ENCODE measurements around the gene MRPS34. TPM values are rescaled to one million over a fixed set of nuclear protein-coding genes. Genes with fewer than 3 reads are reported as not detected.

Gene MRPS34
- total RNA-seq, 1 experiment from 2014 or later = 109 TPM

GRCh38 chr16:1729026-1729425 is 43.9 kb downstream of the MRPS34 start:
- peaks cover 23% of the 10 kb centered on the region for H3K36me3 Mint-ChIP-seq (ENCODE audit: insufficient read depth, unreplicated experiment)
- no peak for DNase-seq

GRCh38 chr16:1727651-1728624 is 45.0 kb downstream of the MRPS34 start:
- TF ChIP-seq CTCF (IDR thresholded peaks at IDR 0.05; ENCODE audit: insufficient read depth in 1 of 2, low read depth in 1 of 2, low read length in 1 of 2, severe bottlenecking in 1 of 2, unreplicated experiment in 1 of 2) = no peak
- Mint-ChIP-seq H3K27me3 (ENCODE audit: insufficient read depth, unreplicated experiment) (no peaks in the 10 kb centered on the region), H3K4me1 (ENCODE audit: low read depth, unreplicated experiment) (no peaks in the 10 kb centered on the region), H3K36me3 (ENCODE audit: insufficient read depth, unreplicated experiment) (peaks cover 23% of the 10 kb centered on the region), H3K27ac (ENCODE audit: unreplicated experiment) (no peak overlapping the region), H3K4me3 (ENCODE audit: unreplicated experiment) (no peak overlapping the region), H3K9me3 (ENCODE audit: unreplicated experiment) (no peaks in the 10 kb centered on the region)
- no peaks in the 10 kb centered on the region for H3K4me1 ChIP-seq
- ChIA-PET CTCF (interaction anchor here (0.6 to 1.3 kb wide), 2 partner anchors 22 to 39 kb away, joined by 3 to 5 read pairs; partner anchors contain the start of gene MAPK8IP3), POLR2A (no interaction called here)
- intact Hi-C loops (cut with micrococcal nuclease; ENCODE audit: unreplicated experiment) = no loop called here
- no peak for DNase-seq
- H3K27me3 ChIP-seq (replicated peaks; ENCODE audit: control insufficient read depth, insufficient read depth, low read length) = no peaks in the 10 kb centered on the region
- H3K4me3 ChIP-seq (ENCODE audit: low read depth, low read length) = no peak overlapping the region
- no peaks in the 10 kb centered on the region for H3K9me3 ChIP-seq
- H3K36me3 ChIP-seq (ENCODE audit: control insufficient read depth, insufficient read depth, low read length) = no peaks in the 10 kb centered on the region; the same call in none of the 2 replicates
- BruUV-seq (replicated peaks) = no TSS peak

More at GRCh38 chr16:1729026-1729425, 43.9 kb downstream of the MRPS34 start:
- ChIA-PET POLR2A (no interaction called here), CTCF (interaction anchor here (1.3 kb wide), 1 partner anchor 23 kb away, joined by 5 read pairs; the partner anchor contains the start of gene MAPK8IP3)
- BruUV-seq (replicated peaks) = no TSS peak
- Histone ChIP-seq H3K36me3 (ENCODE audit: control insufficient read depth, insufficient read depth, low read length) (no peaks in the 10 kb centered on the region; the same call in none of the 2 replicates), H3K4me3 (ENCODE audit: low read depth, low read length) (no peak overlapping the region), H3K4me1 (no peaks in the 10 kb centered on the region), H3K9me3 (no peaks in the 10 kb centered on the region), H3K27me3 (replicated peaks; ENCODE audit: control insufficient read depth, insufficient read depth, low read length) (no peaks in the 10 kb centered on the region)
- H3K27ac Mint-ChIP-seq (ENCODE audit: unreplicated experiment) = no peak overlapping the region
- no peaks in the 10 kb centered on the region for H3K9me3 Mint-ChIP-seq (ENCODE audit: unreplicated experiment)
- intact Hi-C loops (cut with micrococcal nuclease; ENCODE audit: unreplicated experiment) = no loop called here
- TF ChIP-seq CTCF (IDR thresholded peaks at IDR 0.05; ENCODE audit: insufficient read depth in 1 of 2, low read depth in 1 of 2, low read length in 1 of 2, severe bottlenecking in 1 of 2, unreplicated experiment in 1 of 2) = no peak
- no peaks in the 10 kb centered on the region for H3K4me1 Mint-ChIP-seq (ENCODE audit: low read depth, unreplicated experiment)
- no peaks in the 10 kb centered on the region for H3K27me3 Mint-ChIP-seq (ENCODE audit: insufficient read depth, unreplicated experiment)
- H3K4me3 Mint-ChIP-seq (ENCODE audit: unreplicated experiment) = no peak overlapping the region

- no peaks in the 10 kb centered on the region for H3K27me3 ChIP-seq (replicated peaks; ENCODE audit: control insufficient read depth, insufficient read depth, low read length)
- H3K9me3 ChIP-seq = no peaks in the 10 kb centered on the region
- Mint-ChIP-seq H3K9me3 (ENCODE audit: unreplicated experiment) (no peaks in the 10 kb centered on the region), H3K36me3 (ENCODE audit: insufficient read depth, unreplicated experiment) (peaks cover 21% of the 10 kb centered on the region), H3K27ac (ENCODE audit: unreplicated experiment) (no peak overlapping the region), H3K27me3 (ENCODE audit: insufficient read depth, unreplicated experiment) (no peaks in the 10 kb centered on the region), H3K4me3 (ENCODE audit: unreplicated experiment) (no peak overlapping the region), H3K4me1 (ENCODE audit: low read depth, unreplicated experiment) (no peaks in the 10 kb centered on the region)
- CTCF ChIA-PET = no interaction called here
- DNase-seq = no peak
- POLR2A ChIA-PET = no interaction called here
- H3K4me1 ChIP-seq = no peaks in the 10 kb centered on the region
- no peak overlapping the region for H3K4me3 ChIP-seq (ENCODE audit: low read depth, low read length)
- intact Hi-C loops (cut with micrococcal nuclease; ENCODE audit: unreplicated experiment) = no loop called here
- H3K36me3 ChIP-seq (ENCODE audit: control insufficient read depth, insufficient read depth, low read length) = no peaks in the 10 kb centered on the region; the same call in none of the 2 replicates
- BruUV-seq (replicated peaks) = no TSS peak
- TF ChIP-seq CTCF (IDR thresholded peaks at IDR 0.05; ENCODE audit: insufficient read depth in 1 of 2, low read depth in 1 of 2, low read length in 1 of 2, severe bottlenecking in 1 of 2, unreplicated experiment in 1 of 2) = no peak
Observed at GRCh38 chr16:1726661-1727502, 46.1 kb downstream of the MRPS34 start.

Data from Caco-2 (cell line).